ENCODE results near the gene SLC35G6.

The SLC35G6 gene

DNA sequence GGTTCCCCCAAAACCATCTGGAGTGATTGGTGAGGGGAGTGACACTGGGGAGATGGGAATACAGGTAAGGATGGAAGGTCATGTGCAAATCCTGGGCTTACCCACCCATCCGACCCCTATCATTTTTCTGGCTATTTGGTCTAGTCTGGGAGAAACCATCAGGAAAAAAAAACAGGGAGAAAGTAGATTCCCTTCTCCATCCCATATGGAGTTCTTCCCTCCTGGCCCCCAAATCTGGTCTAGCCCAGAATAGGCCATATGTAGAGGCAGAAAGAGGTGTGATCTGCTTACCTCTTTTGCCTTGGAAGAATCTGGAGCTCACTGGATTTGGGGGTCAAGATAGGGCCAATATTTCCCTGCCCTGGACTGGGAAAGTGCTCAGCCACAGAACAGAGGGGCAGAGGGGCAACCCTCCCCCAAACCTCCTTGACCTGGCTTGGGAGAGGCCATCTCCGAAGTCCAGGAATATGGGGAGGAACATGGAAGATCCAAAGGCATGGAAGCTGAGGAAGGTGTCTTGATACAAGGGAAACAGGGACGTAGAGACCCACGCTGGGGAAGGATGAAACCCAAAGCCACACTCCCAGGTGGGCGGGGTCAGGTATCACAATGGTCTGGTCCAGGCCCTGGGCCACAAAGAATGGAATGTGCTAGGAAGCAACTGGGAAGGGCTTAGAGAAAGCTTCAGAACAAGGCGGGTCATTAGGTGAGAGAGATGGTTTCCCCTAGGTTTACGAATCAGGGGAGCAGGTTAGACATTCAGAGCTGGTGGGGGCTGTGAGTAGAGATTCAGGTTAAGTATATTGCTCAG lies 20.2 kb upstream of the SLC35G6 start:
- Histone ChIP-seq H3K9me3 (ENCODE audit: control insufficient read depth, low read length) (no peaks in the 10 kb centered on the region), H3K27ac (ENCODE audit: insufficient read depth, low read depth, low read length, poor library complexity, severe bottlenecking) (no peak overlapping the region), H3K4me1 (ENCODE audit: control insufficient read depth, insufficient read depth, low read length) (peaks cover 6% of the 10 kb centered on the region), H3K27me3 (ENCODE audit: control insufficient read depth, insufficient read depth, low read length, poor library complexity, severe bottlenecking) (no peaks in the 10 kb centered on the region), H3K36me3 (ENCODE audit: control insufficient read depth, insufficient read depth, low read length) (peaks cover 4% of the 10 kb centered on the region), H3K4me3 (ENCODE audit: insufficient read depth, low read depth, low read length) (no peak overlapping the region)
- WGBS, 2 experiments: 66 to 69% methylated on average over 7 of the region's 7 CpGs

DNA sequence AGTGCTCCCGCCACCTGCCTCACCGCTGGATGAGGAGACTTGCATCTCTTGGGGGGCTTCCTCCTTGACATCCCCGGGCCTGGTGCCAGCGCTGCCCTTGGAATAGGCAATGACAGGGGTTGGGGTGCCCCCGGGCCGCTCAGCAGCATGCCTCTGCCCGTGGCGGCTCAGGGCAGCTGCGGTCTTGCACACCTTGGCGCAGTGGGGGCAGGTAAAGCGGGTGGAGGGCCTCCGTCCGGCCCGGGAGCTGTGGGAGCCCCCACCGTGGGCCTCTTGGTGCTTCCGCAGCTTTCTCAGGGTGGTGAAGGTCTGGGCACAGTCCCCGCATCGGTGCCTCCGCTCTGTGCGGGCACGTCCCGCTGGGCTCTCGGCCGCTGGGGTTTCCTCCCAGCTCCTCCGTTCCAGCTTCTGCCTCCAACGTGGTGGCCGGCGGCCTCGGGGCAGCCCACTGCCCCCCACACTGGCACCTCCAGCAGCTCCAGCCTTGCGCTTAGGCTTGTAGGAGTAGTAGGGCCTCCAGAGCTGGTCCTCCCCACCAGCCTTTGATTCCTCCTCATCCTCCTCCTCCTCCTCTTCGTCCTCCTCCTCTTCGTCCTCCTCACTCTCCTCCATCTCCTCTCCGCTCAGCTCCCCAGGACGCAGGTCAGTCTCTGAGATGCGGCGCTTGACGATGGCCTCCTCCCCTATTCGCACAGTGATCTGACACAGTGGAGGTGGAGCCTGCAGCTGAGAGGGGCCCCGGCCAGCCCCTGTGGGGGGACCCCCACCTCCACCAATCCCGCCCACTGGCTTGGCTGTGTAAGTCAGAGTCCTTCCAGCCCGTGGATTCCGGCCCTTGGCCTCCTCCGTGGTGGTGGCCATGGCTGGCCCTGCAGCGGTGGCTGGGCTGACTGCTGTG lies 18.5 kb upstream of the SLC35G6 start:
- H3K36me3 ChIP-seq (ENCODE audit: control insufficient read depth, insufficient read depth, low read length): peaks cover 4% of the 10 kb centered on the region
- 95% methylated on average over 44 of the region's 44 CpGs for whole genome bisulfite sequencing, 2 experiments
- H3K9me3 ChIP-seq (ENCODE audit: control insufficient read depth, low read length): no peaks in the 10 kb centered on the region

GRCh38 chr17:7463372-7463846 lies 17.8 kb upstream of the SLC35G6 start:
- H3K27me3 ChIP-seq (ENCODE audit: control insufficient read depth, insufficient read depth, low read length, poor library complexity, severe bottlenecking): no peaks in the 10 kb centered on the region
- WGBS, 2 experiments: 92% methylated on average over 13 to 14 of the region's 14 CpGs
- no peak overlapping the region for H3K27ac ChIP-seq (ENCODE audit: insufficient read depth, low read depth, low read length, poor library complexity, severe bottlenecking)
- no peaks in the 10 kb centered on the region for H3K9me3 ChIP-seq (ENCODE audit: control insufficient read depth, low read length)
- H3K4me1 ChIP-seq (ENCODE audit: control insufficient read depth, insufficient read depth, low read length): peaks cover 12% of the 10 kb centered on the region
- H3K4me3 ChIP-seq (ENCODE audit: insufficient read depth, low read depth, low read length): no peak overlapping the region
- H3K36me3 ChIP-seq (ENCODE audit: control insufficient read depth, insufficient read depth, low read length): peaks cover 4% of the 10 kb centered on the region

More for the DNA sequence above, 18.5 kb upstream of the SLC35G6 start:
- no peak overlapping the region for H3K4me3 ChIP-seq (ENCODE audit: insufficient read depth, low read depth, low read length)
- H3K27ac ChIP-seq (ENCODE audit: insufficient read depth, low read depth, low read length, poor library complexity, severe bottlenecking): no peak overlapping the region
- H3K4me1 ChIP-seq (ENCODE audit: control insufficient read depth, insufficient read depth, low read length): peaks cover 10% of the 10 kb centered on the region
- no peaks in the 10 kb centered on the region for H3K27me3 ChIP-seq (ENCODE audit: control insufficient read depth, insufficient read depth, low read length, poor library complexity, severe bottlenecking)

DNA sequence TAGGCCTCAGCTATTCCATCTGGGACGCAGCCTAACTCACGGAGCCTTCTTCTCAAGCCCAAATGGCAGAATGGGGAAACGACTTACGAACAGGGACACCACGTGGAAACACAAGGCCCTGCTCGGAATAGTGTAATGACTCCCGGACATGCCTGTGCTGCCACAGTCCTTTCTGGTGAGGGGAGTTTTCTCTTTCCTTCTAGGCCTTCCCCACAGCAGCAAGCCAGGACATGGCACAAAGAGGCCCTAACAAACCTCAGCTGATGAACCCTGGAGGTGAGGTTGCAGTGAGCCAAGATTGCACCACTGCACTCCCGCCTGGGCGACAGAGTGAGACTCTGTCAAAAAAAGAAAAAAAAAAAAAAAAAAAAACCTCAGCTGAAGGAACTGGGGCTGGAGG lies 17.2 kb upstream of the SLC35G6 start:
- peaks cover 12% of the 10 kb centered on the region for H3K4me1 ChIP-seq (ENCODE audit: control insufficient read depth, insufficient read depth, low read length)
- H3K4me3 ChIP-seq (ENCODE audit: insufficient read depth, low read depth, low read length): no peak overlapping the region
- peaks cover 4% of the 10 kb centered on the region for H3K36me3 ChIP-seq (ENCODE audit: control insufficient read depth, insufficient read depth, low read length)
- WGBS, 2 experiments: 95 to 96% methylated on average over 9 of the region's 9 CpGs
- no peak overlapping the region for H3K27ac ChIP-seq (ENCODE audit: insufficient read depth, low read depth, low read length, poor library complexity, severe bottlenecking)
- H3K9me3 ChIP-seq (ENCODE audit: control insufficient read depth, low read length): no peaks in the 10 kb centered on the region
- no peaks in the 10 kb centered on the region for H3K27me3 ChIP-seq (ENCODE audit: control insufficient read depth, insufficient read depth, low read length, poor library complexity, severe bottlenecking)

- Histone ChIP-seq H3K27ac (ENCODE audit: insufficient read depth, low read depth, low read length, poor library complexity, severe bottlenecking) (no peak overlapping the region), H3K36me3 (ENCODE audit: control insufficient read depth, insufficient read depth, low read length) (peaks cover 4% of the 10 kb centered on the region), H3K4me3 (ENCODE audit: insufficient read depth, low read depth, low read length) (no peak overlapping the region), H3K9me3 (ENCODE audit: control insufficient read depth, low read length) (no peaks in the 10 kb centered on the region), H3K4me1 (ENCODE audit: control insufficient read depth, insufficient read depth, low read length) (peaks cover 12% of the 10 kb centered on the region), H3K27me3 (ENCODE audit: control insufficient read depth, insufficient read depth, low read length, poor library complexity, severe bottlenecking) (no peaks in the 10 kb centered on the region)
- WGBS, 2 experiments: 95% methylated on average over 33 of the region's 33 CpGs
Measured at GRCh38 chr17:7465597-7466275, 15.5 kb upstream of the SLC35G6 start.

- Histone ChIP-seq H3K9me3 (ENCODE audit: control insufficient read depth, low read length) (no peaks in the 10 kb centered on the region), H3K27me3 (ENCODE audit: control insufficient read depth, insufficient read depth, low read length, poor library complexity, severe bottlenecking) (no peaks in the 10 kb centered on the region), H3K4me1 (ENCODE audit: control insufficient read depth, insufficient read depth, low read length) (peaks cover 11% of the 10 kb centered on the region), H3K4me3 (ENCODE audit: insufficient read depth, low read depth, low read length) (no peak overlapping the region), H3K36me3 (ENCODE audit: control insufficient read depth, insufficient read depth, low read length) (peaks cover 4% of the 10 kb centered on the region), H3K27ac (ENCODE audit: insufficient read depth, low read depth, low read length, poor library complexity, severe bottlenecking) (no peak overlapping the region)
- WGBS, 2 experiments: 96 to 97% methylated on average over 9 of the region's 9 CpGs
Measured at GRCh38 chr17:7466318-7466638, 15.0 kb upstream of the SLC35G6 start.

GRCh38 chr17:7466639-7467341 lies 14.5 kb upstream of the SLC35G6 start:
- Histone ChIP-seq H3K27me3 (ENCODE audit: control insufficient read depth, insufficient read depth, low read length, poor library complexity, severe bottlenecking) (no peaks in the 10 kb centered on the region), H3K4me1 (ENCODE audit: control insufficient read depth, insufficient read depth, low read length) (peaks cover 6% of the 10 kb centered on the region), H3K27ac (ENCODE audit: insufficient read depth, low read depth, low read length, poor library complexity, severe bottlenecking) (no peak overlapping the region), H3K4me3 (ENCODE audit: insufficient read depth, low read depth, low read length) (no peak overlapping the region), H3K36me3 (ENCODE audit: control insufficient read depth, insufficient read depth, low read length) (peaks cover 4% of the 10 kb centered on the region), H3K9me3 (ENCODE audit: control insufficient read depth, low read length) (no peaks in the 10 kb centered on the region)
- 92 to 93% methylated on average over 16 of the region's 16 CpGs for WGBS, 2 experiments

- H3K27me3 ChIP-seq (ENCODE audit: control insufficient read depth, insufficient read depth, low read length, poor library complexity, severe bottlenecking): no peaks in the 10 kb centered on the region
- 94% methylated on average over 3 of the region's 3 CpGs for WGBS, 2 experiments
Measured at GRCh38 chr17:7467498-7467897, 13.7 kb upstream of the SLC35G6 start.

DNA sequence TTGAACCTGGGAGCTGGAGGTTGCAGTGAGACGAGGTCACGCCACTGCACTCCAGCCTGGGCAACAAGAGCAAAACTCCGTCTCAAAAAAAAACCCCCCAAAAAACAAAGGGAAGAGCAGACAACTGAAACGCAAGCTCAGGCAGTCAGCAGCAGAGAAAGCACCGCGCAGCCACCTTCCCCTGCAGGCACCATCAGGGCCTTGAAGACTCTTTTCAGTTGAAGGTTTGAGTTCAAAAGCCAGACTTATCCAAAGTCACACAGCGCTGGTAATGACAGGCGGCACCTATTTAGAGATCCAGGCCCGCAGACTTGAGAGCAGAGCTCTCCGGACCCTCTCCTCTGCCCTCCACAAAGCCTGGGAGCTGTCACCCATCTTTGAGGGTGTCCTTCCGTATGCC lies 13.0 kb upstream of the SLC35G6 start:
- Histone ChIP-seq H3K4me1 (ENCODE audit: control insufficient read depth, insufficient read depth, low read length) (peaks cover 6% of the 10 kb centered on the region), H3K9me3 (ENCODE audit: control insufficient read depth, low read length) (no peaks in the 10 kb centered on the region), H3K27ac (ENCODE audit: insufficient read depth, low read depth, low read length, poor library complexity, severe bottlenecking) (no peak overlapping the region), H3K27me3 (ENCODE audit: control insufficient read depth, insufficient read depth, low read length, poor library complexity, severe bottlenecking) (no peaks in the 10 kb centered on the region), H3K36me3 (ENCODE audit: control insufficient read depth, insufficient read depth, low read length) (peaks cover 4% of the 10 kb centered on the region), H3K4me3 (ENCODE audit: insufficient read depth, low read depth, low read length) (no peak overlapping the region)
- 94 to 95% methylated on average over 11 of the region's 11 CpGs for WGBS, 2 experiments

More at GRCh38 chr17:7467498-7467897, 13.7 kb upstream of the SLC35G6 start:
- peaks cover 6% of the 10 kb centered on the region for H3K4me1 ChIP-seq (ENCODE audit: control insufficient read depth, insufficient read depth, low read length)
- H3K36me3 ChIP-seq (ENCODE audit: control insufficient read depth, insufficient read depth, low read length): peaks cover 4% of the 10 kb centered on the region
- H3K4me3 ChIP-seq (ENCODE audit: insufficient read depth, low read depth, low read length): no peak overlapping the region
- H3K9me3 ChIP-seq (ENCODE audit: control insufficient read depth, low read length): no peaks in the 10 kb centered on the region
- H3K27ac ChIP-seq (ENCODE audit: insufficient read depth, low read depth, low read length, poor library complexity, severe bottlenecking): no peak overlapping the region
